Gastroesophageal sphincter (tissue), 4 donors: ENCODE measurements around the gene PRELID1. TPM values are rescaled to one million over a fixed set of nuclear protein-coding genes. Genes with fewer than 3 reads are reported as not detected.

ENCODE experiments used
- ATAC-seq: fragments of 150-250 bp; one replicate; pipeline ENCODE4 v1.9.1; 2016; ENCODE audit warnings: mild to moderate bottlenecking, moderate library complexity
- H3K27ac ChIP-seq, 4 donors: fragments of 200-600 bp; sonication (generic) in 3 of 4; 1 replicate in 3 of 4; 2 replicates in 1 of 4; pipeline ENCODE4 v1.5.1; 2016 to 2019
- H3K27me3 ChIP-seq: fragments of 200-600 bp; sonication (generic); one replicate; pipeline ENCODE4 v1.5.1; 2019
- H3K36me3 ChIP-seq, 2 donors: fragments of 200-600 bp; sonication (generic); one replicate each; pipeline ENCODE4 v1.5.1; 2019; ENCODE audit warnings: control low read depth in 1 of 2
- H3K4me1 ChIP-seq, 3 donors: fragments of 200-600 bp; sonication (generic); 1 replicate in 2 of 3; 2 replicates in 1 of 3; pipeline ENCODE4 v1.5.1; 2016 to 2019; ENCODE audit warnings: control low read depth in 2 of 3
- H3K4me3 ChIP-seq, 2 donors: fragments of 200-600 bp; sonication (generic); one replicate each; pipeline ENCODE4 v1.5.1; 2019; ENCODE audit warnings: mild to moderate bottlenecking in 1 of 2, moderate library complexity in 1 of 2
- H3K9me3 ChIP-seq, 3 donors: fragments of 200-600 bp; sonication (generic); one replicate each; pipeline ENCODE4 v1.5.1; 2017 to 2019; ENCODE audit warnings: control low read depth in 2 of 3
- CTCF ChIP-seq, 4 experiments: fragments of 200-600 bp in 2 of 4; fragments of 450-650 bp in 2 of 4; sonication (generic) in 1 of 4; IDR thresholded peaks; one replicate each; pipeline ENCODE4 v1.5.1; 2017 to 2019; ENCODE audit warnings: antibody characterized with exemption in 4 of 4, mild to moderate bottlenecking in 2 of 4, moderate library complexity in 2 of 4
- EP300 ChIP-seq: sonication (generic); formaldehyde crosslinking; IDR thresholded peaks from one replicate; pipeline ENCODE4 v1.6.1; 2017; ENCODE audit warnings: antibody characterized with exemption, mild to moderate bottlenecking
- POLR2A ChIP-seq, 2 donors: fragments of 450-650 bp; IDR thresholded peaks; one replicate each; pipeline ENCODE4 v1.6.1; 2017; ENCODE audit warnings: antibody characterized with exemption in 2 of 2, mild to moderate bottlenecking in 2 of 2, moderate library complexity in 1 of 2
- POLR2AphosphoS5 ChIP-seq: sonication (generic); formaldehyde crosslinking; IDR thresholded peaks from one replicate; pipeline ENCODE4 v1.6.1; 2017; ENCODE audit warnings: antibody characterized with exemption
- WGBS, 2 donors: methylation state at CpG; one replicate each; pipeline ENCODE4 v1.1.5; 2018; ENCODE audit warnings: low coverage in 1 of 2; 5-methylcytosine and 5-hydroxymethylcytosine counted together
- total RNA-seq, 4 donors: library from RNA; depleted of rRNA; stranded (reverse); fragments of >200 nt; gene quantifications; one replicate each; pipeline ENCODE4 v1.1.0, GENCODE V29; 2016

PRELID1 gene
- total RNA-seq, 4 donors from 2014 or later = 60.4 to 97.5 (median 73.5) TPM

- H3K9me3 ChIP-seq = no peaks in the 10 kb centered on the region
- 83 to 86% methylated on average over 1 of the region's 1 CpG for whole genome bisulfite sequencing, 2 donors
- no peak overlapping the region for H3K27ac ChIP-seq
- ATAC-seq = no peak
- TF ChIP-seq POLR2AphosphoS5 = no peak
- no peak for TF ChIP-seq CTCF (IDR thresholded peaks at IDR 0.05)
- TF ChIP-seq EP300 = no peak
- TF ChIP-seq POLR2A (IDR thresholded peaks at IDR 0.05) = no peak
- no peak overlapping the region for H3K4me3 ChIP-seq
- no peaks in the 10 kb centered on the region for H3K36me3 ChIP-seq
- peaks cover 12% of the 10 kb centered on the region for H3K27me3 ChIP-seq
- peaks cover 0 to 15% (median 6%) of the 10 kb centered on the region in 3 donors for H3K4me1 ChIP-seq
These were observed 51.7 kb downstream of the PRELID1 start for GRCh38 chr5:177355162-177355867.

GRCh38 chr5:177355868-177356168 lies 52.2 kb downstream of the PRELID1 start:
- H3K36me3 ChIP-seq = no peaks in the 10 kb centered on the region
- ATAC-seq = no peak
- H3K27ac ChIP-seq = no peak overlapping the region
- no peaks in the 10 kb centered on the region for H3K9me3 ChIP-seq
- TF ChIP-seq POLR2AphosphoS5 = no peak
- no peak for TF ChIP-seq CTCF (IDR thresholded peaks at IDR 0.05)
- no peak for TF ChIP-seq EP300
- TF ChIP-seq POLR2A (IDR thresholded peaks at IDR 0.05) = no peak
- peaks cover 0 to 10% (median 1%) of the 10 kb centered on the region in 3 donors for H3K4me1 ChIP-seq
- peaks cover 12% of the 10 kb centered on the region for H3K27me3 ChIP-seq
- no peak overlapping the region for H3K4me3 ChIP-seq
- WGBS, 2 donors = 0 to 8% methylated on average over 1 of the region's 1 CpG

Other genes starting within 250 kb of the PRELID1 start
- gene FGFR4, start 216.9 kb upstream of the PRELID1 start, total RNA-seq = 1 to 10 TPM; 3.0 to 7.4 (median 6.6) TPM
- gene NSD1, start 170.0 kb upstream of the PRELID1 start, total RNA-seq = 10 to 100 TPM; 41.1 to 58.4 (median 49.5) TPM
- gene RAB24, start 80 bp upstream of the PRELID1 start, total RNA-seq = 10 to 100 TPM; 21.4 to 32.4 (median 24.8) TPM
- gene MXD3, start 8.1 kb downstream of the PRELID1 start, total RNA-seq = 10 to 100 TPM in 1 of 4 donors, 1 to 10 TPM in 3; 1.7 to 10.9 (median 6.3) TPM
- gene LMAN2, start 47.9 kb downstream of the PRELID1 start, total RNA-seq = 100 to 1,000 TPM in 3 of 4 donors, 10 to 100 TPM in 1; 78.1 to 147 (median 111) TPM
- 10 to 100 TPM in 3 of 4 donors, 1 to 10 TPM in 1; 7.6 to 20.1 (median 13.7) TPM for gene RGS14, start 54.1 kb downstream of the PRELID1 start, total RNA-seq
- gene SLC34A1, start 80.6 kb downstream of the PRELID1 start, total RNA-seq = under 1 TPM in 1 of 4 donors, not detected in 3; 0.12 TPM
- gene PFN3, start 96.9 kb downstream of the PRELID1 start, total RNA-seq = not detected
- under 1 TPM in 2 of 4 donors, not detected in 2; 0.27 to 0.89 TPM for gene F12, start 105.8 kb downstream of the PRELID1 start, total RNA-seq
- gene GRK6, start 122.9 kb downstream of the PRELID1 start, total RNA-seq = 10 to 100 TPM; 20.7 to 42.3 (median 31.5) TPM
- 1 to 10 TPM in 3 of 4 donors, not detected in 1; 1.6 to 2.7 (median 2.2) TPM for gene PRR7, start 143.0 kb downstream of the PRELID1 start, total RNA-seq
- gene DBN1, start 169.8 kb downstream of the PRELID1 start, total RNA-seq = 100 to 1,000 TPM in 3 of 4 donors, 10 to 100 TPM in 1; 87.1 to 154 (median 124) TPM
- gene PDLIM7, start 193.8 kb downstream of the PRELID1 start, total RNA-seq = 100 to 1,000 TPM; 336 to 863 (median 437) TPM
- 10 to 100 TPM in 1 of 4 donors, 1 to 10 TPM in 3; 6.1 to 16.6 (median 6.6) TPM for gene DOK3, start 206.0 kb downstream of the PRELID1 start, total RNA-seq
- gene DDX41, start 213.2 kb downstream of the PRELID1 start, total RNA-seq = 10 to 100 TPM; 64.5 to 80.8 (median 68.5) TPM